Caco-2 (cell line): ENCODE measurements around the gene PF4V1. TPM values are rescaled to one million over a fixed set of nuclear protein-coding genes. Genes with fewer than 3 reads are reported as not detected.

Experiments
- BruUV-seq: library from RNA; stranded (reverse); fragments of 400-500 nt; replicated peaks from 2 replicates; lab custom pipeline; 2021; lab: Mats Ljungman, UMichigan
- CTCF ChIA-PET: fragments of 300-600 bp; sonication (Branson Sonifier 250); formaldehyde crosslinking; loops from one replicate; lab custom pipeline; 2022; ENCODE audit warnings: antibody characterized with exemption; lab: Charles Lee
- POLR2A ChIA-PET: fragments of 300-600 bp; sonication (Branson Sonifier 250); formaldehyde crosslinking; loops from one replicate; lab custom pipeline; 2022; ENCODE audit warnings: antibody characterized with exemption; lab: Charles Lee
- DNase-seq, 2 experiments: peaks; one replicate each; pipeline versions ENCODE4 v3.0.0 to v3.0.0-alpha.2; 2020 to 2022
- H3K27me3 ChIP-seq: replicated peaks from 2 replicates; pipeline ENCODE4 v1.6.0; 2011; ENCODE audit warnings: low read length; ENCODE audit not compliant: control insufficient read depth, insufficient read depth
- H3K36me3 ChIP-seq: 2 replicates; pipeline ENCODE4 v1.5.1; 2011; ENCODE audit warnings: low read length; ENCODE audit not compliant: control insufficient read depth, insufficient read depth
- H3K4me1 ChIP-seq: fragments of 250-450 bp; sonication (Bioruptor Pico); 2 replicates; pipeline ENCODE4 v1.5.1; 2020; ENCODE audit warnings: mild to moderate bottlenecking
- H3K4me3 ChIP-seq: 2 replicates; pipeline ENCODE4 v1.5.1; 2011; ENCODE audit warnings: low read depth, mild to moderate bottlenecking, control low read depth, low read length
- H3K9me3 ChIP-seq: fragments of 250-450 bp; sonication (Bioruptor Pico); 2 replicates; pipeline ENCODE4 v1.5.1; 2020; ENCODE audit warnings: mild to moderate bottlenecking, moderate library complexity
- H3K27ac Mint-ChIP-seq: one replicate; pipeline ENCODE4 v1.8.0; 2022; ENCODE audit warnings: mixed read lengths; ENCODE audit not compliant: unreplicated experiment
- H3K27me3 Mint-ChIP-seq: one replicate; pipeline ENCODE4 v1.8.0; 2022; ENCODE audit warnings: mixed read lengths; ENCODE audit not compliant: insufficient read depth, unreplicated experiment
- H3K36me3 Mint-ChIP-seq: one replicate; pipeline ENCODE4 v1.8.0; 2022; ENCODE audit warnings: mild to moderate bottlenecking, mixed read lengths; ENCODE audit not compliant: insufficient read depth, unreplicated experiment
- H3K4me1 Mint-ChIP-seq: one replicate; pipeline ENCODE4 v1.8.0; 2022; ENCODE audit warnings: low read depth, mixed read lengths; ENCODE audit not compliant: unreplicated experiment
- H3K4me3 Mint-ChIP-seq: one replicate; pipeline ENCODE4 v1.8.0; 2022; ENCODE audit warnings: mild to moderate bottlenecking, moderate library complexity, mixed read lengths; ENCODE audit not compliant: unreplicated experiment
- H3K9me3 Mint-ChIP-seq: one replicate; pipeline ENCODE4 v1.8.0; 2022; ENCODE audit warnings: mixed read lengths; ENCODE audit not compliant: unreplicated experiment
- intact Hi-C: fragments of 100-400 bp; cut with micrococcal nuclease; formaldehyde crosslinking; loops from one replicate; pipeline ENCODE4 v1.10.0; 2022; ENCODE audit not compliant: unreplicated experiment
- total RNA-seq: library from RNA; stranded (reverse); gene quantifications from 2 replicates; pipeline ENCODE4 v1.2.3, GENCODE V29; 2022
- TF ChIP-seq, protein P1 (sequence below), 2 experiments: fragments of 200-600 bp in 1 of 2; IDR thresholded peaks; 1 replicate in 1 of 2; 2 replicates in 1 of 2; pipeline versions ENCODE4 v1.5.1 to v1.8.0; 2011 to 2022; ENCODE audit warnings: antibody characterized with exemption in 1 of 2, control low read depth in 1 of 2, inconsistent platforms in 1 of 2, low read depth in 1 of 2, low read length in 1 of 2, mild to moderate bottlenecking in 1 of 2, moderate library complexity in 1 of 2; ENCODE audit not compliant: insufficient read depth in 1 of 2, severe bottlenecking in 1 of 2, unreplicated experiment in 1 of 2

Gene PF4V1
- total RNA-seq, 1 experiment from 2014 or later: not detected

DNA sequence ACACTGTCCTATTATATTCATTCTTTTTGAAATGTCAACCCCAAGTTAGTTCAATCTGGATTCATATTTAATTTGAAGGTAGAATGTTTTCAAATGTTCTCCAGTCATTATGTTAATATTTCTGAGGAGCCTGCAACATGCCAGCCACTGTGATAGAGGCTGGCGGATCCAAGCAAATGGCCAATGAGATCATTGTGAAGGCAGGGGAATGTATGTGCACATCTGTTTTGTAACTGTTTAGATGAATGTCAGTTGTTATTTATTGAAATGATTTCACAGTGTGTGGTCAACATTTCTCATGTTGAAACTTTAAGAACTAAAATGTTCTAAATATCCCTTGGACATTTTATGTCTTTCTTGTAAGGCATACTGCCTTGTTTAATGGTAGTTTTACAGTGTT, 17.7 kb downstream of the PF4V1 start:
- Histone ChIP-seq H3K27me3 (no peaks in the 10 kb centered on the region), H3K4me1 (no peaks in the 10 kb centered on the region; the same call in 1 of the 2 replicates), H3K4me3 (no peak overlapping the region), H3K36me3 (no peaks in the 10 kb centered on the region), H3K9me3 (no peaks in the 10 kb centered on the region)
- no peaks in the 10 kb centered on the region for H3K4me1 Mint-ChIP-seq
- TSS peak; percentile 35 for BruUV-seq
- H3K4me3 Mint-ChIP-seq: no peak overlapping the region
- H3K27ac Mint-ChIP-seq: no peak overlapping the region
- intact Hi-C loops: no loop called here
- no peaks in the 10 kb centered on the region for H3K9me3 Mint-ChIP-seq
- DNase-seq: no peak
- TF ChIP-seq, protein P1, sequence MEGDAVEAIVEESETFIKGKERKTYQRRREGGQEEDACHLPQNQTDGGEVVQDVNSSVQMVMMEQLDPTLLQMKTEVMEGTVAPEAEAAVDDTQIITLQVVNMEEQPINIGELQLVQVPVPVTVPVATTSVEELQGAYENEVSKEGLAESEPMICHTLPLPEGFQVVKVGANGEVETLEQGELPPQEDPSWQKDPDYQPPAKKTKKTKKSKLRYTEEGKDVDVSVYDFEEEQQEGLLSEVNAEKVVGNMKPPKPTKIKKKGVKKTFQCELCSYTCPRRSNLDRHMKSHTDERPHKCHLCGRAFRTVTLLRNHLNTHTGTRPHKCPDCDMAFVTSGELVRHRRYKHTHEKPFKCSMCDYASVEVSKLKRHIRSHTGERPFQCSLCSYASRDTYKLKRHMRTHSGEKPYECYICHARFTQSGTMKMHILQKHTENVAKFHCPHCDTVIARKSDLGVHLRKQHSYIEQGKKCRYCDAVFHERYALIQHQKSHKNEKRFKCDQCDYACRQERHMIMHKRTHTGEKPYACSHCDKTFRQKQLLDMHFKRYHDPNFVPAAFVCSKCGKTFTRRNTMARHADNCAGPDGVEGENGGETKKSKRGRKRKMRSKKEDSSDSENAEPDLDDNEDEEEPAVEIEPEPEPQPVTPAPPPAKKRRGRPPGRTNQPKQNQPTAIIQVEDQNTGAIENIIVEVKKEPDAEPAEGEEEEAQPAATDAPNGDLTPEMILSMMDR (IDR thresholded peaks at IDR 0.05; ENCODE audit: insufficient read depth in 1 of 2, low read depth in 1 of 2, low read length in 1 of 2, severe bottlenecking in 1 of 2, unreplicated experiment in 1 of 2): no peak
- H3K27me3 Mint-ChIP-seq: peaks cover 11% of the 10 kb centered on the region
- ChIA-PET POLR2A (no interaction called here), CTCF (no interaction called here)
- H3K36me3 Mint-ChIP-seq: no peaks in the 10 kb centered on the region

DNA sequence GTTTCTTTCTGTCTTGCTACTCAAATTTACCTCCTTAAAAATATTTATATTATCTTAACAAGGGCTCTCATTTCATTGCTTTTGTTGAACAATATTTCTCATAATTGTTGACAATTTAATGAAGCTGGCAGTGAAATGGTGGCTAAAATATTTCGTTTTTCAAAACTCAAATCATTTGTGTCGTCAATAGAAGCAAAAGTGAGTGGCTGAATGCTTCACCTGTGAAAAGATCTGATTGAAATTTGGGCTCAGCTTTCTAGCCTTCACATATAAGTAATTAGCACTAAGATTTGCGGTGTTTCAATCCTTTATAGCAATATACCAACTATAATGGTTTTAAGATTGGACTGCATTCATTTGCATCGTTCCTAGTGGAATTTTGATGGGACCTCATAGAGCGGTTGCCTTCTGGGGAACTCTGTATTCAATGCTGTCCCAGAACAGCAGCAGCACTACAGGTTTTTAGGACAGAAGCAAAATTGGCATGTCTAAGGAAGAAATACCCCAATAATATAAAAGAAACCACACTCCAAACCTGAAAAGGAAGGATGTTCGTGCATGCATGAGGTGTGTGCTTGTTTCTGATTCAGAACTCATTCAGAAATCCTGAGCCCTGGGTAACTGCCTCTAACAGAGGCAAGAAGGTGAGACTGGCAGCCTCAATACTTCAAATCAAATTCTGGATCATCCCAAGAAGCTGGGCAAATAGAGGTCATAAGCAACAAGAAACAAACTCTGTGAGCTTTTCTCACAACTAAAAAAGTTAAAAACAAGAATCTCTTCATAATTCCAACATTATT, 18.6 kb downstream of the PF4V1 start:
- CTCF ChIA-PET: interaction anchor here (0.5 kb wide), 1 partner anchor 271 kb away, joined by 3 read pairs; no protein-coding TSS in a partner anchor
- H3K4me1 Mint-ChIP-seq: no peaks in the 10 kb centered on the region
- no peak overlapping the region for H3K4me3 Mint-ChIP-seq
- H3K9me3 Mint-ChIP-seq: no peaks in the 10 kb centered on the region
- Histone ChIP-seq H3K4me1 (no peaks in the 10 kb centered on the region; the same call in 1 of the 2 replicates), H3K9me3 (no peaks in the 10 kb centered on the region), H3K4me3 (no peak overlapping the region), H3K27me3 (no peaks in the 10 kb centered on the region), H3K36me3 (no peaks in the 10 kb centered on the region)
- no peaks in the 10 kb centered on the region for H3K36me3 Mint-ChIP-seq
- no peak overlapping the region for H3K27ac Mint-ChIP-seq
- POLR2A ChIA-PET: no interaction called here
- intact Hi-C loops: no loop called here
- H3K27me3 Mint-ChIP-seq: peaks cover 11% of the 10 kb centered on the region
- TF ChIP-seq, protein P1 (IDR thresholded peaks at IDR 0.05; ENCODE audit: insufficient read depth in 1 of 2, low read depth in 1 of 2, low read length in 1 of 2, severe bottlenecking in 1 of 2, unreplicated experiment in 1 of 2): no peak
- DNase-seq: no peak
- no TSS peak for BruUV-seq

DNA sequence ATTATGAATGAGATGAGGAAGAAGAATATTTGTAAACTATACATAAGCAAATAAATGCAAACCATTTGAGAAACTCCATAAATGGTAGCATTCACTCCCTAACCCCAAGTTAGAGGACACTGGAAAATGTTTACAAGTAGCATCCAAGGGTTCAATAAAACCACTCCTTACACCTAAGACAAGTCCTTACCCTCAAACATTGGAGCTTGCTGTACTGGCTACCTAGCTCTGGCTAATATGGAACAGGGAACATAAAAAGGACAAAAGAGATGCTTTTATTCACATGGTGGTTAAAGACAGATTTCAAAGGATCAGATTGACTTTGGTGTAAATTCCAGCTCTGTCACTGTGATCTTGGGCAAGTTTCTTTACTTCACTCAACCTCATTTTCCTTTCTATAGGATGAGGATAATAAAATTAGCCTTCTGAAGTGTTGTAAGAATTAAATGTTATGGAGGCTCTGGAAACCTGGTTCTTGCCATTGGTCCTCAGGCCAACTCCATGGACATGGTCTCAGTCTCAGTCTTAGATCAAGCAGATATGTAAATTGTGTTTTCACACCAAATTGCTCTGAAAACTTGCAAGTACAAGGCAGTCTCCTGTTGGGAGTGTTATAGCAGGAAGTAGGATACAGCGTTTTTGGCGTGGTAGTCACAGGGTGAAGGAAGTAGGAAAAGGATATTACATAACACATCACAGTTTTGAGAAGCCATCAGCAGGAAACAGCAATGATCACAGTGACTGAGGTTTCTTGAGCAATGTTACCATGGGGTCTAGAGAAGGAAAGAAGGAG, 19.4 kb downstream of the PF4V1 start:
- no peak for DNase-seq
- intact Hi-C loops: no loop called here
- H3K9me3 ChIP-seq: no peaks in the 10 kb centered on the region
- Mint-ChIP-seq H3K27me3 (peaks cover 13% of the 10 kb centered on the region), H3K4me1 (no peaks in the 10 kb centered on the region), H3K9me3 (no peaks in the 10 kb centered on the region), H3K36me3 (no peaks in the 10 kb centered on the region), H3K27ac (no peak overlapping the region), H3K4me3 (no peak overlapping the region)
- H3K36me3 ChIP-seq: no peaks in the 10 kb centered on the region
- TF ChIP-seq, protein P1 (IDR thresholded peaks at IDR 0.05; ENCODE audit: insufficient read depth in 1 of 2, low read depth in 1 of 2, low read length in 1 of 2, severe bottlenecking in 1 of 2, unreplicated experiment in 1 of 2): no peak
- no TSS peak for BruUV-seq
- no peaks in the 10 kb centered on the region for H3K27me3 ChIP-seq
- ChIA-PET CTCF (no interaction called here), POLR2A (no interaction called here)
- no peak overlapping the region for H3K4me3 ChIP-seq
- no peaks in the 10 kb centered on the region; the same call in 1 of the 2 replicates for H3K4me1 ChIP-seq
